Lower lobe of right lung (tissue), 2 donors: ENCODE measurements around the gene CLDND1. TPM values are rescaled to one million over a fixed set of nuclear protein-coding genes. Genes with fewer than 3 reads are reported as not detected.

Experiments used
- ATAC-seq, 2 donors: fragments of 200-7000 bp; cut with Tn5 transposase; one replicate each; pipeline ENCODE4 v1.9.1; 2020 to 2022; ENCODE audit warnings: mild to moderate bottlenecking in 2 of 2, moderate library complexity in 2 of 2
- DNase-seq: peaks from one replicate; pipeline ENCODE4 v3.0.0-alpha.2; 2020
- H3K27ac ChIP-seq: fragments of 200-600 bp; one replicate; pipeline ENCODE4 v1.8.0; 2022
- H3K27me3 ChIP-seq: fragments of 200-600 bp; one replicate; pipeline ENCODE4 v1.8.0; 2022; ENCODE audit warnings: low read depth
- H3K36me3 ChIP-seq: fragments of 200-600 bp; one replicate; pipeline ENCODE4 v1.8.0; 2022; ENCODE audit warnings: mild to moderate bottlenecking
- H3K4me1 ChIP-seq: fragments of 200-600 bp; one replicate; pipeline ENCODE4 v1.8.0; 2022
- H3K4me3 ChIP-seq: fragments of 200-600 bp; one replicate; pipeline ENCODE4 v1.8.0; 2022; ENCODE audit warnings: mild to moderate bottlenecking
- H3K9me3 ChIP-seq: fragments of 200-600 bp; one replicate; pipeline ENCODE4 v1.8.0; 2022
- intact Hi-C: fragments of 100-400 bp; cut with DNase I; formaldehyde crosslinking; loops from one replicate; pipeline ENCODE4 v1.11.0; 2022
- long read RNA-seq: library from polyadenylated mRNA; unstranded; transcript quantifications from one replicate; pipeline ENCODE4 v2.0.0, GENCODE V29; 2021
- total RNA-seq: library from RNA; stranded (reverse); fragmentation: NEBNext Ultra II Directional; extraction: Animal tissue kit (Norgen Biotek cat#: 25700); gene quantifications from one replicate; pipeline ENCODE4 v1.2.1, GENCODE V29; 2021
- TF ChIP-seq, protein P1 (sequence below): fragments of 200-600 bp; IDR thresholded peaks from one replicate; pipeline ENCODE4 v1.8.0; 2022; ENCODE audit warnings: antibody characterized with exemption, mild to moderate bottlenecking
- donor health status: DM: no; HTN: yes; CAD: no; lungs with severe emphysema.

The CLDND1 gene
- total RNA-seq = 91.2 TPM
- long read RNA-seq, transcript CLDND1-201 (5 exons, 2,161 nt) = major isoform, 56 of 85 reads
- long read RNA-seq, partial matches to known transcripts = 6 of 85 reads
- long read RNA-seq, other reads (novel, unspliced or antisense) = 15 of 85 reads

DNA sequence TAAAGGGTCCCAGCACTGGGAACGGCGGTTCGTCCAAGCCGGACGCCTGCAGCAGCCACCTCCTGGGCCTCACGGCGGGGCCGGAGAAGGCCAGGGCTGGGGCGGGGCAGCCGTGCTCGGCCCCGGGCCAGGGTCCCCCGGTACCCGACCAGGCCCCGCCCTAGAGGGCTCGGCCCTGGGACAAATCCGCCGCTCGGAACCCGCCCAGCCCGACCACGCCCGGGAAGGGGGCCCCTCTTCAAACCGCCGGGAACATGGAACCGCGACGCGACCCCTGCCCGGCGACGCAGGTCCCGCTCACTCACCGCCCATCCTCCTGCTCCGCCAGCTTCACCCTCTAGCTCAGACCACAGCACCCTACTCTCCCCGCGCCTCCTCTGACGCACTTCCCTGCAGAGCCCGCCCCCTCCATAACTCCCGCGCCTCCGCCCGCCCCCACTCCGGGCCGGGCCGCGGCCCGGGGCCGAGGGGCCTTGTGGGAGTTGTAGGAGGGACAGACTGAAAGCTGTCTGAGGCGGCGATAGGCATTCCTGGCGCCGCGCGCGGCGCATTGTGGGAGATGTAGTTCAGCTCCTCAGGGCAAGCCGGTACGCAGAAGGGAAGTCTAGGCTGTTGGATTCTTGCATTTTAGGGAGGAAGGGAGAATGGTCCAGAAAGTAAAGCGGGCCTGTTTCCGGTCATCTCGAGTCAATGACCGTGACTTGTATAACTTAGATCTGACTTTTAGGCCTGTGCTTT, at the start of gene CLDND1:
Gene CLDND1 (minus strand): TSS at position 359 of the 738 bp plus-strand sequence. CDS start 1,478 bp downstream, outside the sequence.
- Histone ChIP-seq H3K4me1 (peaks cover 21% of the 10 kb centered on the region), H3K36me3 (peaks cover 18% of the 10 kb centered on the region), H3K4me3 (peak within 1 kb of the TSS; percentile 75), H3K27ac (peak within 1 kb of the TSS; percentile 94), H3K27me3 (no peaks in the 10 kb centered on the region), H3K9me3 (no peaks in the 10 kb centered on the region)
- peak; percentile 99 for DNase-seq
- ATAC-seq = peak; percentile 100
- intact Hi-C loops = no loop called here
- TF ChIP-seq, protein P1, sequence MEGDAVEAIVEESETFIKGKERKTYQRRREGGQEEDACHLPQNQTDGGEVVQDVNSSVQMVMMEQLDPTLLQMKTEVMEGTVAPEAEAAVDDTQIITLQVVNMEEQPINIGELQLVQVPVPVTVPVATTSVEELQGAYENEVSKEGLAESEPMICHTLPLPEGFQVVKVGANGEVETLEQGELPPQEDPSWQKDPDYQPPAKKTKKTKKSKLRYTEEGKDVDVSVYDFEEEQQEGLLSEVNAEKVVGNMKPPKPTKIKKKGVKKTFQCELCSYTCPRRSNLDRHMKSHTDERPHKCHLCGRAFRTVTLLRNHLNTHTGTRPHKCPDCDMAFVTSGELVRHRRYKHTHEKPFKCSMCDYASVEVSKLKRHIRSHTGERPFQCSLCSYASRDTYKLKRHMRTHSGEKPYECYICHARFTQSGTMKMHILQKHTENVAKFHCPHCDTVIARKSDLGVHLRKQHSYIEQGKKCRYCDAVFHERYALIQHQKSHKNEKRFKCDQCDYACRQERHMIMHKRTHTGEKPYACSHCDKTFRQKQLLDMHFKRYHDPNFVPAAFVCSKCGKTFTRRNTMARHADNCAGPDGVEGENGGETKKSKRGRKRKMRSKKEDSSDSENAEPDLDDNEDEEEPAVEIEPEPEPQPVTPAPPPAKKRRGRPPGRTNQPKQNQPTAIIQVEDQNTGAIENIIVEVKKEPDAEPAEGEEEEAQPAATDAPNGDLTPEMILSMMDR = no peak

DNA sequence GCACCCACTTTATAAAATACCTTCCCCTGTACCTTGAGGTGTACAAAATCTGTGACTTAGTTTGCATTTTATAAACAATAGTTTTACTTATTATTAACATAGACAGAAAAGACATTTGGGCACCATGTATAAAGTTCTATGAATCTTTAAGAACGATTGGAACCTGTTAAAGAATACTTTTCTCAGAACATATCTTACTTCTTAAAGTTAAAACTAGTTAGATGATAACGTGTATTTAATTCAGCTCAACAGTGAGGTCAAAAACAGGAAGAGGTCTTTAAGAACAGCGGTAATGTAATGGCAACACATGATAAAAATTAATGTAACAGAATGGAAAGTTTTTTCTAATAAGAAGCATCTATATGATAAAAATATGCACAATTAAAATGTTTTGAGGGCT, 45.7 kb upstream of the CLDND1 start:
- ATAC-seq = no peak
- intact Hi-C loops = no loop called here
- H3K27ac ChIP-seq = no peak overlapping the region
- H3K4me1 ChIP-seq = no peaks in the 10 kb centered on the region
- H3K36me3 ChIP-seq = no peaks in the 10 kb centered on the region
- H3K9me3 ChIP-seq = no peaks in the 10 kb centered on the region
- TF ChIP-seq, protein P1 = no peak
- no peak overlapping the region for H3K4me3 ChIP-seq
- no peaks in the 10 kb centered on the region for H3K27me3 ChIP-seq
- no peak for DNase-seq

GRCh38 chr3:98567666-98568270, 45.1 kb upstream of the CLDND1 start:
- H3K4me3 ChIP-seq = no peak overlapping the region
- H3K4me1 ChIP-seq = no peaks in the 10 kb centered on the region
- no peak for ATAC-seq
- no peaks in the 10 kb centered on the region for H3K27me3 ChIP-seq
- no peak for DNase-seq
- H3K9me3 ChIP-seq = no peaks in the 10 kb centered on the region
- no peak overlapping the region for H3K27ac ChIP-seq
- TF ChIP-seq, protein P1 = no peak
- intact Hi-C loops = no loop called here
- H3K36me3 ChIP-seq = no peaks in the 10 kb centered on the region

DNA sequence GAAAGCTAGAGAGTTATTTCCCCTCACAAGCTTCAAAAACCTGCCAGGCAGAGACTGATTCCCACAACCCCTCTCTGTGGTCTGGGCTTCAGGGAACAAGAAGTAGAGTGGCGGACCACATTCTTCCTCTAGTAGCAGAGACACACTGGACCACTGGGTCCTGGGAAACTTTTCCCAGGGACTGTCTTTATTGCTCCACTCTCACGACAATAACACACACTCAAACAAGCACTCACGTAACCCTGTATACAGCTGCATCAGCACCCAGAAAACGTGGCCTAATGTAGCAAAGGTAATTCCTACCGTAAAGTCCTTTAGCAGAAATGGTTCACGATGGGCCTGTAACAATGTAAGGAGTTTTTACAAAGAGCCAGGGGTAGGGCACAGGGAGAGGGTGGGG, 43.1 kb upstream of the CLDND1 start:
- intact Hi-C loops = no loop called here
- Histone ChIP-seq H3K27ac (no peak overlapping the region), H3K4me1 (no peaks in the 10 kb centered on the region), H3K9me3 (no peaks in the 10 kb centered on the region), H3K27me3 (no peaks in the 10 kb centered on the region), H3K36me3 (no peaks in the 10 kb centered on the region), H3K4me3 (no peak overlapping the region)
- TF ChIP-seq, protein P1 = no peak
- no peak for ATAC-seq
- no peak for DNase-seq

DNA sequence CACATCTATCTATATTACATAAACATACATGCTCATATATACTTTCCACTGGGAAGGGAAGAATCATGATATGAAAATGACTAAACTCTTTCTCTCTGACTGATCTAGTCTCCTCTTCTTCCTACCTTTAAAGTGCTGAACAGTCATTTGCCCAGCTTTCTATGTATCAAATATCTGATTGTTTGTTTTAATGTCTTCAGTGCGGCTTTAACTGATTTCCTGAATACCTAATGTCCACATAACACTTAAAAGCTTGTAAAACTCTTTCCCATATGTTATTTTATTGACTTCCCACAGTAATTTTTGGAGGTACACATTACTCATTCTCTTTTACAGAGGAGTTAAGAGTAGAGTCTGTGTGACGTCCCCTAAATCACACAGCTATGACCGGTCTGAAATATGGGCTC, 42.5 kb upstream of the CLDND1 start:
- no peak for ATAC-seq
- Histone ChIP-seq H3K4me3 (no peak overlapping the region), H3K36me3 (no peaks in the 10 kb centered on the region), H3K4me1 (no peaks in the 10 kb centered on the region), H3K9me3 (no peaks in the 10 kb centered on the region), H3K27ac (no peak overlapping the region), H3K27me3 (no peaks in the 10 kb centered on the region)
- no peak for DNase-seq
- TF ChIP-seq, protein P1 = no peak
- intact Hi-C loops = no loop called here
